ENCODE measurements around the gene ORC3.

ORC3 gene

GRCh38 chr6:87589693-87590416 lies at the start of gene ORC3, which contains the start of gene RARS2:
Gene ORC3, plus strand, starts transcription at chr6:87590135. Its CDS starts 34 bp downstream, at chr6:87590169.
Gene RARS2, minus strand, starts transcription at chr6:87589987. Its CDS starts 30 bp downstream, at chr6:87589957.
- H3K36me3 ChIP-seq (ENCODE audit: insufficient read depth, low read length), result 0 out of 2 replicates have a peak, but pooled peaks cover 3% of the 10 kb centered on the region
- H3K9me3 ChIP-seq (ENCODE audit: control insufficient read depth, insufficient read depth, low read length), result no peaks in the 10 kb centered on the region
- peaks cover 5% of the 10 kb centered on the region; the same call in 1 of the 2 replicates for H3K4me1 ChIP-seq (ENCODE audit: insufficient read depth, low read length)
- peak within 1 kb of the TSS; percentile 82 for H3K9ac ChIP-seq (ENCODE audit: low read depth, low read length)

- Histone ChIP-seq H3K9me3 (ENCODE audit: control insufficient read depth, insufficient read depth, low read length) (peaks cover 4% of the 10 kb centered on the region; the same call in 1 of the 2 replicates), H3K36me3 (ENCODE audit: insufficient read depth, low read length) (peaks cover 31% of the 10 kb centered on the region), H3K9ac (ENCODE audit: low read depth, low read length) (no peak overlapping the region), H3K4me1 (ENCODE audit: insufficient read depth, low read length) (no peaks in the 10 kb centered on the region)
These were observed 49.4 kb upstream of the ORC3 start for GRCh38 chr6:87540539-87540938.

GRCh38 chr6:87541041-87541440 lies 48.9 kb upstream of the ORC3 start:
- H3K4me1 ChIP-seq (ENCODE audit: insufficient read depth, low read length), result no peaks in the 10 kb centered on the region
- H3K9ac ChIP-seq (ENCODE audit: low read depth, low read length), result no peak overlapping the region
- H3K9me3 ChIP-seq (ENCODE audit: control insufficient read depth, insufficient read depth, low read length), result peaks cover 4% of the 10 kb centered on the region; the same call in 1 of the 2 replicates
- peaks cover 31% of the 10 kb centered on the region for H3K36me3 ChIP-seq (ENCODE audit: insufficient read depth, low read length)

GRCh38 chr6:87541744-87542143 lies 48.2 kb upstream of the ORC3 start:
- Histone ChIP-seq H3K36me3 (ENCODE audit: insufficient read depth, low read length) (peaks cover 31% of the 10 kb centered on the region), H3K4me1 (ENCODE audit: insufficient read depth, low read length) (no peaks in the 10 kb centered on the region), H3K9ac (ENCODE audit: low read depth, low read length) (no peak overlapping the region), H3K9me3 (ENCODE audit: control insufficient read depth, insufficient read depth, low read length) (peaks cover 4% of the 10 kb centered on the region; the same call in 1 of the 2 replicates)

- H3K36me3 ChIP-seq (ENCODE audit: insufficient read depth, low read length), result peaks cover 31% of the 10 kb centered on the region
- no peak overlapping the region for H3K9ac ChIP-seq (ENCODE audit: low read depth, low read length)
- no peaks in the 10 kb centered on the region for H3K4me1 ChIP-seq (ENCODE audit: insufficient read depth, low read length)
- peaks cover 4% of the 10 kb centered on the region; the same call in 1 of the 2 replicates for H3K9me3 ChIP-seq (ENCODE audit: control insufficient read depth, insufficient read depth, low read length)
These were observed 46.0 kb upstream of the ORC3 start for GRCh38 chr6:87543696-87544473.

GRCh38 chr6:87544474-87544735 lies 45.5 kb upstream of the ORC3 start:
- peaks cover 4% of the 10 kb centered on the region; the same call in 1 of the 2 replicates for H3K9me3 ChIP-seq (ENCODE audit: control insufficient read depth, insufficient read depth, low read length)
- H3K4me1 ChIP-seq (ENCODE audit: insufficient read depth, low read length), result no peaks in the 10 kb centered on the region
- no peak overlapping the region for H3K9ac ChIP-seq (ENCODE audit: low read depth, low read length)
- H3K36me3 ChIP-seq (ENCODE audit: insufficient read depth, low read length), result peaks cover 27% of the 10 kb centered on the region

GRCh38 chr6:87551799-87552198 lies 38.1 kb upstream of the ORC3 start:
- H3K4me1 ChIP-seq (ENCODE audit: insufficient read depth, low read length), result no peaks in the 10 kb centered on the region
- H3K36me3 ChIP-seq (ENCODE audit: insufficient read depth, low read length), result peaks cover 4% of the 10 kb centered on the region; the same call in 1 of the 2 replicates
- H3K9me3 ChIP-seq (ENCODE audit: control insufficient read depth, insufficient read depth, low read length), result no peaks in the 10 kb centered on the region
- H3K9ac ChIP-seq (ENCODE audit: low read depth, low read length), result no peak overlapping the region

- Histone ChIP-seq H3K4me1 (ENCODE audit: insufficient read depth, low read length) (no peaks in the 10 kb centered on the region), H3K36me3 (ENCODE audit: insufficient read depth, low read length) (peaks cover 4% of the 10 kb centered on the region; the same call in 1 of the 2 replicates), H3K9me3 (ENCODE audit: control insufficient read depth, insufficient read depth, low read length) (no peaks in the 10 kb centered on the region), H3K9ac (ENCODE audit: low read depth, low read length) (no peak overlapping the region)
These were observed 36.7 kb upstream of the ORC3 start for GRCh38 chr6:87553159-87553765.

- Histone ChIP-seq H3K9me3 (ENCODE audit: control insufficient read depth, insufficient read depth, low read length) (no peaks in the 10 kb centered on the region), H3K9ac (ENCODE audit: low read depth, low read length) (no peak overlapping the region), H3K4me1 (ENCODE audit: insufficient read depth, low read length) (no peaks in the 10 kb centered on the region), H3K36me3 (ENCODE audit: insufficient read depth, low read length) (peaks cover 4% of the 10 kb centered on the region; the same call in 1 of the 2 replicates)
These were observed 34.4 kb upstream of the ORC3 start for GRCh38 chr6:87555506-87555905.

GRCh38 chr6:87558446-87558845 lies 31.5 kb upstream of the ORC3 start:
- peaks cover 3% of the 10 kb centered on the region; the same call in 1 of the 2 replicates for H3K36me3 ChIP-seq (ENCODE audit: insufficient read depth, low read length)
- H3K4me1 ChIP-seq (ENCODE audit: insufficient read depth, low read length), result peaks cover 6% of the 10 kb centered on the region
- H3K9ac ChIP-seq (ENCODE audit: low read depth, low read length), result no peak overlapping the region
- H3K9me3 ChIP-seq (ENCODE audit: control insufficient read depth, insufficient read depth, low read length), result no peaks in the 10 kb centered on the region

- peaks cover 6% of the 10 kb centered on the region for H3K4me1 ChIP-seq (ENCODE audit: insufficient read depth, low read length)
- no peak overlapping the region for H3K9ac ChIP-seq (ENCODE audit: low read depth, low read length)
- H3K9me3 ChIP-seq (ENCODE audit: control insufficient read depth, insufficient read depth, low read length), result no peaks in the 10 kb centered on the region
- no peaks in the 10 kb centered on the region; the same call in 1 of the 2 replicates for H3K36me3 ChIP-seq (ENCODE audit: insufficient read depth, low read length)
These were observed 28.9 kb upstream of the ORC3 start for GRCh38 chr6:87561017-87561416.

GRCh38 chr6:87572021-87572420 lies 17.9 kb upstream of the ORC3 start:
- H3K36me3 ChIP-seq (ENCODE audit: insufficient read depth, low read length), result no peaks in the 10 kb centered on the region
- H3K9me3 ChIP-seq (ENCODE audit: control insufficient read depth, insufficient read depth, low read length), result no peaks in the 10 kb centered on the region
- H3K4me1 ChIP-seq (ENCODE audit: insufficient read depth, low read length), result no peaks in the 10 kb centered on the region
- no peak overlapping the region for H3K9ac ChIP-seq (ENCODE audit: low read depth, low read length)

GRCh38 chr6:87572883-87573282 lies 17.1 kb upstream of the ORC3 start:
- no peaks in the 10 kb centered on the region for H3K9me3 ChIP-seq (ENCODE audit: control insufficient read depth, insufficient read depth, low read length)
- no peak overlapping the region for H3K9ac ChIP-seq (ENCODE audit: low read depth, low read length)
- H3K36me3 ChIP-seq (ENCODE audit: insufficient read depth, low read length), result no peaks in the 10 kb centered on the region
- no peaks in the 10 kb centered on the region for H3K4me1 ChIP-seq (ENCODE audit: insufficient read depth, low read length)

GRCh38 chr6:87573307-87574024 lies 16.5 kb upstream of the ORC3 start:
- H3K4me1 ChIP-seq (ENCODE audit: insufficient read depth, low read length), result no peaks in the 10 kb centered on the region
- no peaks in the 10 kb centered on the region for H3K9me3 ChIP-seq (ENCODE audit: control insufficient read depth, insufficient read depth, low read length)
- no peak overlapping the region for H3K9ac ChIP-seq (ENCODE audit: low read depth, low read length)
- no peaks in the 10 kb centered on the region for H3K36me3 ChIP-seq (ENCODE audit: insufficient read depth, low read length)
